AG04449 (cell line): ENCODE data around the gene LARP1.

Experiments used
- CTCF ChIA-PET: fragments of 350-600 bp; formaldehyde crosslinking; extraction: SDS; loops from one replicate; lab custom pipeline; 2021; ENCODE audit warnings: antibody characterized with exemption; lab: Yijun Ruan, JAX
- POLR2A ChIA-PET: fragments of 400-600, 350-600 bp; formaldehyde crosslinking; extraction: SDS; loops from one replicate; lab custom pipeline; 2020; ENCODE audit warnings: antibody characterized with exemption, inconsistent platforms; lab: Yijun Ruan, JAX
- DNase-seq: peaks from one replicate; pipeline ENCODE4 v3.0.0-alpha.2; 2010; ENCODE audit warnings: low read depth, low spot score
- H3K4me3 ChIP-seq: 2 replicates; pipeline ENCODE4 v1.5.1; 2011; ENCODE audit warnings: low read depth, mild to moderate bottlenecking, control low read depth, low read length
- CTCF ChIP-seq: IDR thresholded peaks from one replicate; pipeline ENCODE4 v1.5.1; 2011; ENCODE audit warnings: mild to moderate bottlenecking, moderate library complexity, low read length, control low read depth, inconsistent platforms; ENCODE audit not compliant: insufficient read depth; ENCODE audit errors: missing control alignments

The LARP1 gene

GRCh38 chr5:154802050-154802449 is 46.9 kb downstream of the LARP1 start:
- H3K4me3 ChIP-seq: no peak overlapping the region
- POLR2A ChIA-PET: no interaction called here
- no peak for DNase-seq
- CTCF ChIA-PET: interaction anchor here (1.2 to 3.0 kb wide), 4 partner anchors 9 to 151 kb away, joined by 3 to 16 read pairs (median 6); no protein-coding TSS in a partner anchor
- no peak for TF ChIP-seq CTCF

- no peak for DNase-seq
- TF ChIP-seq CTCF: no peak
- no peak overlapping the region for H3K4me3 ChIP-seq
- ChIA-PET CTCF (interaction anchor here (1.1 to 10.2 kb wide), 2 partner anchors 10 to 158 kb away, joined by 4 to 103 read pairs; no protein-coding TSS in a partner anchor), POLR2A (no interaction called here)
Observed at GRCh38 chr5:154806176-154806575, 51.0 kb downstream of the LARP1 start.

- no peak for DNase-seq
- H3K4me3 ChIP-seq: no peak overlapping the region
- CTCF ChIA-PET: interaction anchor here (0.8 to 10.2 kb wide), 6 partner anchors 10 to 163 kb away, joined by 3 to 103 read pairs (median 5); no protein-coding TSS in a partner anchor
- no peak for TF ChIP-seq CTCF
- POLR2A ChIA-PET: no interaction called here
Observed at GRCh38 chr5:154811239-154811638, 56.1 kb downstream of the LARP1 start.

GRCh38 chr5:154811653-154812465 is 56.7 kb downstream of the LARP1 start:
- peak; percentile 77 for TF ChIP-seq CTCF
- H3K4me3 ChIP-seq: no peak overlapping the region
- POLR2A ChIA-PET: no interaction called here
- DNase-seq: no peak
- CTCF ChIA-PET: interaction anchor here (0.8 to 10.2 kb wide), 6 partner anchors 10 to 163 kb away, joined by 3 to 103 read pairs (median 5); no protein-coding TSS in a partner anchor

GRCh38 chr5:154813158-154813557 is 58.0 kb downstream of the LARP1 start:
- TF ChIP-seq CTCF: no peak
- ChIA-PET POLR2A (no interaction called here), CTCF (interaction anchor here (1.2 to 10.2 kb wide), 2 partner anchors 160 to 164 kb away, joined by 5 to 103 read pairs; no protein-coding TSS in a partner anchor)
- no peak for DNase-seq
- H3K4me3 ChIP-seq: no peak overlapping the region

GRCh38 chr5:154813736-154814135 is 58.6 kb downstream of the LARP1 start:
- DNase-seq: no peak
- POLR2A ChIA-PET: no interaction called here
- no peak overlapping the region for H3K4me3 ChIP-seq
- TF ChIP-seq CTCF: no peak
- CTCF ChIA-PET: interaction anchor here (1.2 to 10.2 kb wide), 2 partner anchors 161 to 165 kb away, joined by 5 to 103 read pairs; no protein-coding TSS in a partner anchor
